Hepatocyte (in vitro differentiated cells): Measurements from ENCODE around the gene VBP1. TPM values are rescaled to one million over a fixed set of nuclear protein-coding genes. Genes with fewer than 3 reads are reported as not detected.

ENCODE experiments used
- DNase-seq: peaks from one replicate; pipeline ENCODE4 v3.0.0-alpha.2; 2016; ENCODE audit warnings: low spot score
- H2AFZ ChIP-seq: fragments of 200-600 bp; sonication (generic); 2 replicates; pipeline ENCODE4 v1.6.0; 2016; ENCODE audit warnings: antibody characterized with exemption, mild to moderate bottlenecking
- H3K27ac ChIP-seq: fragments of 200-600 bp; sonication (generic); 2 replicates; pipeline ENCODE4 v1.5.1; 2016; ENCODE audit warnings: mild to moderate bottlenecking
- H3K27me3 ChIP-seq: fragments of 200-600 bp; sonication (generic); 2 replicates; pipeline ENCODE4 v1.6.1; 2016
- H3K36me3 ChIP-seq: fragments of 200-600 bp; sonication (generic); replicated peaks from 2 replicates; pipeline ENCODE4 v1.5.1; 2016; ENCODE audit warnings: low read depth; ENCODE audit not compliant: insufficient read depth
- H3K4me1 ChIP-seq: fragments of 200-600 bp; sonication (generic); 2 replicates; pipeline ENCODE4 v1.5.1; 2016; ENCODE audit warnings: mild to moderate bottlenecking, moderate library complexity; ENCODE audit not compliant: insufficient read depth
- H3K4me2 ChIP-seq: fragments of 200-600 bp; sonication (generic); 2 replicates; pipeline ENCODE4 v1.6.0; 2016
- H3K4me3 ChIP-seq: fragments of 200-600 bp; sonication (generic); 2 replicates; pipeline ENCODE4 v1.5.1; 2016; ENCODE audit warnings: mild to moderate bottlenecking
- H3K79me2 ChIP-seq: fragments of 200-600 bp; sonication (generic); 2 replicates; pipeline ENCODE4 v1.6.0; 2017; ENCODE audit warnings: mild to moderate bottlenecking
- H3K9me2 ChIP-seq: fragments of 200-600 bp; sonication (generic); replicated peaks from 2 replicates; pipeline ENCODE4 v1.6.0; 2017; ENCODE audit warnings: mild to moderate bottlenecking; ENCODE audit not compliant: insufficient read depth
- H3K9me3 ChIP-seq: fragments of 200-600 bp; sonication (generic); 2 replicates; pipeline ENCODE4 v1.5.1; 2016; ENCODE audit warnings: low read depth, mild to moderate bottlenecking
- H4K20me1 ChIP-seq: fragments of 200-600 bp; sonication (generic); 2 replicates; pipeline ENCODE4 v1.6.0; 2016; ENCODE audit warnings: mild to moderate bottlenecking; ENCODE audit not compliant: insufficient read depth, poor library complexity, severe bottlenecking
- EZH2 ChIP-seq: fragments of 200-600 bp; sonication (generic); IDR thresholded peaks from 2 replicates; pipeline ENCODE4 v1.6.1; 2016; ENCODE audit warnings: antibody characterized with exemption, mild to moderate bottlenecking, borderline replicate concordance
- EZH2phosphoT487 ChIP-seq: fragments of 200-600 bp; sonication (generic); IDR thresholded peaks from one replicate; pipeline ENCODE4 v1.6.1; 2018; ENCODE audit warnings: antibody characterized with exemption, mild to moderate bottlenecking, low read depth, moderate library complexity; ENCODE audit not compliant: unreplicated experiment, severe bottlenecking
- WGBS: methylation state at CpG from one replicate; pipeline ENCODE4 v1.1.6; 2016; ENCODE audit warnings: low lambda C conversion rate; ENCODE audit errors: missing lambda C conversion rate; 5-methylcytosine and 5-hydroxymethylcytosine counted together
- polyA plus RNA-seq: library from polyadenylated mRNA; unstranded; fragments of >200 nt; fragmentation: Nextera tagmentation; extraction: Ambion mirVana; gene quantifications from 2 replicates; pipeline ENCODE4 v1.2.1, GENCODE V29; 2016
- total RNA-seq: library from RNA; depleted of rRNA; stranded (reverse); fragments of >200 nt; gene quantifications from 2 replicates; pipeline ENCODE4 v1.2.3, GENCODE V29; 2014
- TF ChIP-seq, protein P1 (sequence below): fragments of 200-600 bp; sonication (generic); IDR thresholded peaks from 2 replicates; pipeline ENCODE4 v1.5.1; 2016; ENCODE audit warnings: antibody characterized with exemption, mild to moderate bottlenecking; ENCODE audit not compliant: poor library complexity

Gene VBP1
- total and polyA plus RNA-seq, 2 experiments from 2014 or later, result 44.7 to 62.8 TPM

- Histone ChIP-seq H2AFZ (no peak overlapping the region), H3K4me1 (no peaks in the 10 kb centered on the region), H3K4me2 (no peak overlapping the region), H4K20me1 (no peaks in the 10 kb centered on the region), H3K36me3 (no peaks in the 10 kb centered on the region), H3K4me3 (no peak overlapping the region), H3K27me3 (no peaks in the 10 kb centered on the region), H3K9me2 (no peaks in the 10 kb centered on the region), H3K27ac (no peak overlapping the region), H3K9me3 (no peaks in the 10 kb centered on the region), H3K79me2 (no peaks in the 10 kb centered on the region)
- whole genome bisulfite sequencing, result 73% methylated on average over 5 of the region's 5 CpGs
- no peak for DNase-seq
- TF ChIP-seq, protein P1, sequence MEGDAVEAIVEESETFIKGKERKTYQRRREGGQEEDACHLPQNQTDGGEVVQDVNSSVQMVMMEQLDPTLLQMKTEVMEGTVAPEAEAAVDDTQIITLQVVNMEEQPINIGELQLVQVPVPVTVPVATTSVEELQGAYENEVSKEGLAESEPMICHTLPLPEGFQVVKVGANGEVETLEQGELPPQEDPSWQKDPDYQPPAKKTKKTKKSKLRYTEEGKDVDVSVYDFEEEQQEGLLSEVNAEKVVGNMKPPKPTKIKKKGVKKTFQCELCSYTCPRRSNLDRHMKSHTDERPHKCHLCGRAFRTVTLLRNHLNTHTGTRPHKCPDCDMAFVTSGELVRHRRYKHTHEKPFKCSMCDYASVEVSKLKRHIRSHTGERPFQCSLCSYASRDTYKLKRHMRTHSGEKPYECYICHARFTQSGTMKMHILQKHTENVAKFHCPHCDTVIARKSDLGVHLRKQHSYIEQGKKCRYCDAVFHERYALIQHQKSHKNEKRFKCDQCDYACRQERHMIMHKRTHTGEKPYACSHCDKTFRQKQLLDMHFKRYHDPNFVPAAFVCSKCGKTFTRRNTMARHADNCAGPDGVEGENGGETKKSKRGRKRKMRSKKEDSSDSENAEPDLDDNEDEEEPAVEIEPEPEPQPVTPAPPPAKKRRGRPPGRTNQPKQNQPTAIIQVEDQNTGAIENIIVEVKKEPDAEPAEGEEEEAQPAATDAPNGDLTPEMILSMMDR, result no peak
- TF ChIP-seq EZH2 (no peak), EZH2phosphoT487 (no peak)
These were observed 27.5 kb upstream of the VBP1 start for GRCh38 chrX:155188786-155189185.

- Histone ChIP-seq H2AFZ (no peak overlapping the region), H3K79me2 (no peaks in the 10 kb centered on the region), H3K9me2 (no peaks in the 10 kb centered on the region), H3K27ac (no peak overlapping the region), H3K4me1 (no peaks in the 10 kb centered on the region), H3K36me3 (no peaks in the 10 kb centered on the region), H3K4me3 (no peak overlapping the region), H4K20me1 (no peaks in the 10 kb centered on the region), H3K4me2 (no peak overlapping the region), H3K27me3 (no peaks in the 10 kb centered on the region), H3K9me3 (no peaks in the 10 kb centered on the region)
- 70% methylated on average over 3 of the region's 3 CpGs for WGBS
- TF ChIP-seq EZH2 (no peak), EZH2phosphoT487 (no peak)
- TF ChIP-seq, protein P1, result no peak
- DNase-seq, result no peak
These were observed 5.1 kb upstream of the VBP1 start for GRCh38 chrX:155211208-155211607.

- H3K27me3 ChIP-seq, result no peaks in the 10 kb centered on the region
- TF ChIP-seq EZH2, result no peak
- TF ChIP-seq, protein P1, result no peak
- no peak for TF ChIP-seq EZH2phosphoT487
- H3K79me2 ChIP-seq, result peaks cover 17% of the 10 kb centered on the region
- H2AFZ ChIP-seq, result no peak overlapping the region
- WGBS, result 76% methylated on average over 4 of the region's 4 CpGs
- no peaks in the 10 kb centered on the region for H3K4me1 ChIP-seq
- H3K4me2 ChIP-seq, result no peak overlapping the region
- no peak for DNase-seq
- no peak overlapping the region for H3K27ac ChIP-seq
- no peaks in the 10 kb centered on the region for H4K20me1 ChIP-seq
- no peak overlapping the region for H3K4me3 ChIP-seq
- no peaks in the 10 kb centered on the region for H3K9me2 ChIP-seq
- no peaks in the 10 kb centered on the region for H3K9me3 ChIP-seq
- no peaks in the 10 kb centered on the region for H3K36me3 ChIP-seq
These were observed 2.5 kb upstream of the VBP1 start for GRCh38 chrX:155213731-155214130.
